ENCODE results near the gene ADAMTS7. TPM values are rescaled to one million over a fixed set of nuclear protein-coding genes. Genes with fewer than 3 reads are reported as not detected.
A peak's percentile ranks its signal among the peaks of the same experiment; 100 is the strongest.

The ADAMTS7 gene
- total RNA-seq, 1 experiment from 2014 or later, result 23.1 TPM

GRCh38 chr15:78768096-78768495 is 43.2 kb downstream of the ADAMTS7 start:
- no peak overlapping the region for H3T11ph ChIP-seq (ENCODE audit: low read length)

More at GRCh38 chr15:78768096-78768495, 43.2 kb downstream of the ADAMTS7 start:
- peaks cover 4% of the 10 kb centered on the region; the same call in 1 of the 2 replicates for H3K4me1 ChIP-seq (ENCODE audit: insufficient read depth, low read length)
- H2BK5ac ChIP-seq (ENCODE audit: insufficient read length, low read length), result no peak overlapping the region
- no peak overlapping the region for H3K56ac ChIP-seq (ENCODE audit: insufficient read length, low read depth, low read length)
- H3K4ac ChIP-seq (ENCODE audit: low read depth, low read length), result no peak overlapping the region
- no peak overlapping the region for H2AK5ac ChIP-seq (ENCODE audit: insufficient read length, low read length)
- no peaks in the 10 kb centered on the region for H3K79me1 ChIP-seq (ENCODE audit: insufficient read depth, low read depth, low read length, poor library complexity, severe bottlenecking)
- no peaks in the 10 kb centered on the region for H3K79me2 ChIP-seq (ENCODE audit: insufficient read depth, low read length)
- no peak overlapping the region for H3K9ac ChIP-seq (ENCODE audit: extremely low read depth, insufficient read length, low read length)
- no peaks in the 10 kb centered on the region for H3K27me3 ChIP-seq (ENCODE audit: insufficient read depth, low read length)
- H4K5ac ChIP-seq (ENCODE audit: insufficient read length, low read depth, low read length), result no peak overlapping the region
- no peak overlapping the region for H4K91ac ChIP-seq (ENCODE audit: insufficient read length, low read depth, low read length)
- no peaks in the 10 kb centered on the region for H4K20me1 ChIP-seq (ENCODE audit: control insufficient read depth, insufficient read depth, insufficient read length)
- no peak for DNase-seq
- H4K8ac ChIP-seq (replicated peaks; ENCODE audit: insufficient read length, low read depth, low read length), result no peak overlapping the region
- H3K14ac ChIP-seq (ENCODE audit: insufficient read depth, low read length), result no peak overlapping the region
- TF ChIP-seq CTCF (conservative IDR thresholded peaks at IDR 0.05), result no peak
- Mint-ChIP-seq H3K4me3 (no peak overlapping the region), H3K9me3 (no peaks in the 10 kb centered on the region), H3K36me3 (ENCODE audit: insufficient read depth in 1 of 3, low read depth in 3 of 3) (peaks cover 0 to 8% (median 4%) of the 10 kb centered on the region in 3 experiments; a peak in 4 of 7 replicates), H3K27me3 (ENCODE audit: low read depth) (no peaks in the 10 kb centered on the region), H3K4me1 (peaks cover 12 to 17% of the 10 kb centered on the region in 2 experiments), H3K27ac (peak overlapping the region in 2 of 3 experiments; percentile 23 to 50; a peak in 1 of 7 replicates)
- H3K23ac ChIP-seq (ENCODE audit: insufficient read length, low read depth, low read length), result no peak overlapping the region
- no peak overlapping the region for H3K4me2 ChIP-seq (ENCODE audit: insufficient read depth, insufficient read length, low read length)
- H3K27ac ChIP-seq (ENCODE audit: insufficient read length, low read depth, low read length), result no peak overlapping the region
- no peak overlapping the region for H3K18ac ChIP-seq (ENCODE audit: insufficient read length, low read depth, low read length)
- H3K23me2 ChIP-seq (ENCODE audit: insufficient read length, low read depth, low read length, poor library complexity, severe bottlenecking), result no peaks in the 10 kb centered on the region
- no peak overlapping the region for H2BK15ac ChIP-seq (ENCODE audit: low read depth, low read length)
- H2BK120ac ChIP-seq (ENCODE audit: low read depth, low read length, poor library complexity, severe bottlenecking), result no peak overlapping the region
- no peaks in the 10 kb centered on the region for H3K9me3 ChIP-seq (ENCODE audit: control insufficient read depth, low read depth, low read length)
- WGBS (ENCODE audit: extremely low coverage, insufficient read length, low lambda C conversion rate), result no CpG with 5 or more reads among the region's 13 CpGs
- H2BK20ac ChIP-seq (ENCODE audit: low read depth, low read length, poor library complexity, severe bottlenecking), result no peak overlapping the region
- H2AFZ ChIP-seq (ENCODE audit: low read length), result no peak overlapping the region
- no peak overlapping the region for H2BK12ac ChIP-seq (ENCODE audit: insufficient read length, low read depth, low read length)
